Stimulated activated CD4-positive, alpha-beta T cell treated with anti-CD3 and anti-CD28 coated beads, TNF-alpha, amount 100 ng/mL, for 4 hours (primary cell): ENCODE data around the gene ZIM2.
"Not testable (repeated sequence)": the region's sequence is repeated elsewhere in the genome, so short reads cannot be mapped to it uniquely, and the experiment has no call there.

Experiments
- DNase-seq, 3 experiments: peaks; one replicate each; pipeline ENCODE4 v3.0.0-alpha.2; 2020; ENCODE audit warnings: low read depth in 3 of 3

The ZIM2 gene

GRCh38 chr19:56840451-56841192 lies at the start of gene ZIM2, which contains the start of gene PEG3:
Gene ZIM2, minus strand, starts transcription at chr19:56840726. Its CDS starts 16,449 bp downstream, at chr19:56824277.
Gene PEG3, minus strand, starts transcription at chr19:56840726. Its CDS starts 16,071 bp downstream, at chr19:56824655.
- no peak for DNase-seq

- DNase-seq, result no peak
These were observed 44.9 kb upstream of the ZIM2 start for GRCh38 chr19:56885173-56885985.

GRCh38 chr19:56884441-56884840 lies 43.9 kb upstream of the ZIM2 start:
- DNase-seq, result no peak

GRCh38 chr19:56880592-56881190 lies 40.2 kb upstream of the ZIM2 start:
- no peak for DNase-seq

- DNase-seq, result no peak
These were observed 36.7 kb upstream of the ZIM2 start for GRCh38 chr19:56877069-56877715.

- DNase-seq, result no peak
These were observed 35.2 kb upstream of the ZIM2 start for GRCh38 chr19:56875717-56876116.

- no peak for DNase-seq
These were observed 34.0 kb upstream of the ZIM2 start for GRCh38 chr19:56874530-56874929.

- DNase-seq, result no peak
These were observed 33.0 kb upstream of the ZIM2 start for GRCh38 chr19:56873493-56873892.

GRCh38 chr19:56869886-56870285 lies 29.4 kb upstream of the ZIM2 start:
- DNase-seq, result no peak

GRCh38 chr19:56868446-56868845 lies 27.9 kb upstream of the ZIM2 start:
- no peak for DNase-seq

- DNase-seq, result no peak
These were observed 26.0 kb upstream of the ZIM2 start for GRCh38 chr19:56866538-56866937.

GRCh38 chr19:56864443-56865125 lies 24.1 kb upstream of the ZIM2 start:
- no peak for DNase-seq

- no peak for DNase-seq
These were observed 22.2 kb upstream of the ZIM2 start for GRCh38 chr19:56862741-56863140.

GRCh38 chr19:56860409-56860808 lies 19.9 kb upstream of the ZIM2 start:
- DNase-seq, result not testable (repeated sequence)

GRCh38 chr19:56858026-56858425 lies 17.5 kb upstream of the ZIM2 start:
- DNase-seq, result no peak

- no peak for DNase-seq
These were observed 16.3 kb upstream of the ZIM2 start for GRCh38 chr19:56856822-56857221.

- DNase-seq, result not testable (repeated sequence)
These were observed 11.8 kb upstream of the ZIM2 start for GRCh38 chr19:56852361-56852760.

- DNase-seq, result no peak
These were observed 7.6 kb upstream of the ZIM2 start for GRCh38 chr19:56848166-56848565.

- DNase-seq, result no peak
These were observed 1.9 kb upstream of the ZIM2 start for GRCh38 chr19:56842412-56842811.

GRCh38 chr19:56841193-56841543 lies 642 bp upstream of the ZIM2 start:
- DNase-seq, result no peak

- no peak for DNase-seq
These were observed 675 bp downstream of the ZIM2 start for GRCh38 chr19:56839652-56840450.
